ENCODE data around the gene DYSF.

The DYSF gene

DNA sequence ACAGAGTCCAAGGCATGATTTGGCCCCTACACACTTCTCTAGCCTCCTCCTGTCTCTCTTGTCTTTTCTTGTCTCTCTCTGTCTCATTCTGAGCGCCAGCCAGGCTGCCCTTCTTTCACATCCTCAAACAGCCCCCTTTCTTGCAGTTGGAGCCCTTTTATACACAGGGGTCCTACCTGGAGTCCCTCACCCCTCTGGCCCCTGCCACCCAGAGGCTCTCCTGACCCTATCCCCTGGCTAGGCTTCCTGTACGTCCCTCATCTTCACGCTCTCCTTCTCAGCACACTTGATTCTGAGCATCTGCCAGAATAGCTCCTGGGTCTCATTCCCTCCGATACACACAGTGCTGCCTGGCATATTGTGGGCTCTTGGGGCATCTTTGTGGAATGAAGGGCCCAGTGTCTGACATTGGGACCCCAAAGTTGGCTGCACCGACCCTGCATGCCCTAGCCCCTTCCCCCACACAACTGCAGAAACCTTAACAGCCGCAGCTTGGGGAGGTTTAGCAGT, 261.9 kb downstream of the DYSF start:
- TF ChIP-seq, protein P1, sequence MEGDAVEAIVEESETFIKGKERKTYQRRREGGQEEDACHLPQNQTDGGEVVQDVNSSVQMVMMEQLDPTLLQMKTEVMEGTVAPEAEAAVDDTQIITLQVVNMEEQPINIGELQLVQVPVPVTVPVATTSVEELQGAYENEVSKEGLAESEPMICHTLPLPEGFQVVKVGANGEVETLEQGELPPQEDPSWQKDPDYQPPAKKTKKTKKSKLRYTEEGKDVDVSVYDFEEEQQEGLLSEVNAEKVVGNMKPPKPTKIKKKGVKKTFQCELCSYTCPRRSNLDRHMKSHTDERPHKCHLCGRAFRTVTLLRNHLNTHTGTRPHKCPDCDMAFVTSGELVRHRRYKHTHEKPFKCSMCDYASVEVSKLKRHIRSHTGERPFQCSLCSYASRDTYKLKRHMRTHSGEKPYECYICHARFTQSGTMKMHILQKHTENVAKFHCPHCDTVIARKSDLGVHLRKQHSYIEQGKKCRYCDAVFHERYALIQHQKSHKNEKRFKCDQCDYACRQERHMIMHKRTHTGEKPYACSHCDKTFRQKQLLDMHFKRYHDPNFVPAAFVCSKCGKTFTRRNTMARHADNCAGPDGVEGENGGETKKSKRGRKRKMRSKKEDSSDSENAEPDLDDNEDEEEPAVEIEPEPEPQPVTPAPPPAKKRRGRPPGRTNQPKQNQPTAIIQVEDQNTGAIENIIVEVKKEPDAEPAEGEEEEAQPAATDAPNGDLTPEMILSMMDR (IDR thresholded peaks at IDR 0.05; ENCODE audit: low read length, missing control alignments) = no peak
- DNase-seq (ENCODE audit: low read depth) = no peak
- no peak overlapping the region for H3K4me3 ChIP-seq (replicated peaks; ENCODE audit: low read depth, low read length)

DNA sequence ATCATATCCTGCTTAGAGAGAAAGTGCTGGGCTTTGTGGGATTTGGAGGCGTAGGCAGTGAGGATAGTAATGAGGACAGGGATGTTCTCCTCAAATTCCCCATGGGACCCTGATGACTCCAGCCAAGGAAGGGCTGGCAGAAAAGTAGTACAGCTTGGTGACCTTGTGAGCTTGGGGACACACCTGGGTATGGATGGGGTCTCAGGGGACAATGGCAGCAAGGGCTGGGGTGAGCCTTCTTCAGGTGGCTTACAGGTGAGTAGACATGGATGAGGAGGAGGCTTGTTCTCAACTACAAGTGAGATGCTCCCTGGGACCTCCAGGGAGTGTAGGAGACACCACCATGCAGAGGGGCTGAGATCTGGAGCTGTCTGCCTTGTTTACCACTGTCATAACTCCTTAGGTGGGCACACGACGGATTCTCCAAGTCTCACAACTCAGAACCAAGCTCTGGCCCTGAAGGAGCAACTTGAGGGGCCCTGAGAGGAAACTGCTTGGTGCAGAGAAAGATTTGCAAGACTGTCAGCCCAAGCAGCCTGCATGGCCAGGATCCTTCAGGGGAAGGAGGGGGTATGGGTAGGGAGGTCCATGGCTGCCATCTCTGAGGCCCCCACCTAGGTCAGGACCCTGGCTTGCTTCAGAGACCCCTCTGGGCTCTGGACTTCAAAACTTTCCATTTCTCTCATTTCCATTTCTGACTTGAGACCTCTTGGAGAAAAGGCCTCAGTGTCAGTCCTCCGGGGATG, 262.8 kb downstream of the DYSF start:
- DNase-seq (ENCODE audit: low read depth) = no peak
- TF ChIP-seq, protein P1 (IDR thresholded peaks at IDR 0.05; ENCODE audit: low read length, missing control alignments) = no peak
- H3K4me3 ChIP-seq (replicated peaks; ENCODE audit: low read depth, low read length) = no peak overlapping the region

DNA sequence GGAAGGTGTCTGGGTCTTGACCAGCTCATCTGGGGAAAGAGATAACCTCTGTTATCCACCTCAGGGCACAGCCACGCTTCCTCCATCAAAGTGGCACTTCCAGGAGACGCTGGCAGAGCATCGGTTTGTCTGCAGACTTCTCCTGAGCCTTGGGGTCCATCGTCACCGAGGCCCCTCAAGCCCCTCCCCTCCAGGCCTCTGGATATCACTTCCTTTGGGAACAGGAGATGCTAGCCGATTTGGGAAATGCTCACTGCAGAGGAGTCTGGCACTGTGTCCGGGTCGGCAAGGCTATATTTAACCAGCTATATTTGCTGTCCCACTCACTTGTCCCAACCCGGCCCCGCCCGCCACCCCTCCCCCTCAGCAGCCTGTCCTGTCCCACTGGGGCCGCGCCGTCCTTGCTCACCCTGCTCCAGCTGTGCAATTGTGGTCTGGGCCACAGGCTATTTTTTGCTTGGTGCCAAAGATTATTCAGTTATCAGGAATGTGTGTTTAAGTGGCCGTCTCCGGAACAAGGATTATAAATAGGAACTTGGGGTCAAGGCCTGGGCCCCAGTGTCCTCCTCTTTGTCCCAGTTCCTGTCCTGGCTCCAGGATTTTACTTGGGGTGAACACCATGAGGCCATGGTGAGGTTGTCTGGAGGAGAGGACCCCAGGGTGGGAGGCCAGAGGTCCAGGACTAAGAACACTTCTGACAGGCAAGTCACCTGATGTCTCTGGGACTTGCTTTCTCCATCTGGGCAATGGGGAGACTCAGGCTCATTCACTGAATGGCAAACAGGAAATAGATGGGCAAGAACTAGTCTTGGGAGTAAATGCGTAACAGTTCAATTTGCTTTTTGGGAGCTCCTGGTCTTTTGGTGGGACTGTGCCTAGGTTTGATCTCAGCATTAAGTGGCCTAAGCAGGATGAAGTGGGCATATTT, 263.6 kb downstream of the DYSF start:
- H3K4me3 ChIP-seq (replicated peaks; ENCODE audit: low read depth, low read length) = no peak overlapping the region
- TF ChIP-seq, protein P1 (IDR thresholded peaks at IDR 0.05; ENCODE audit: low read length, missing control alignments) = no peak
- peak; percentile 63 for DNase-seq (ENCODE audit: low read depth)

DNA sequence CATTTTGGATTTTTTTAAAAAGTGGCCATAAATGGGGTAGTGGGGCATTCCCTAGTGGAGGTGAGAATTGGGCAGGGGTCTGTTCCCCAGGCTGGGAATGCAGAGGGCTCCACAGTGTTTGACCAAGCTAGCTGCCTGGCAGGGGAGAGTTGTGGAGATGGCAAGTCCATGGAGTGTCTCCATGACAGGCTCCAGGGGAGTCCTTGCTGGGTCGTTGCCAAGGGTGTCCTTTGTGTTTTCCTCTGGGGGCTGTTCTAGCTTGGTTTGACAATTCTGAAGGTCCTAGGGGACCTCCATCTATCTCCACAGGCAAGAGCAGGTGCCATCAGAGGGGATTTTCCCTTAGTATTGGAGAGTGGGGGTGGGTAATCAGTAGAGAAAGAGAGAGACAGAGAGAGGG, 265.3 kb downstream of the DYSF start:
- no peak for DNase-seq (ENCODE audit: low read depth)
- TF ChIP-seq, protein P1 (IDR thresholded peaks at IDR 0.05; ENCODE audit: low read length, missing control alignments) = no peak
- H3K4me3 ChIP-seq (replicated peaks; ENCODE audit: low read depth, low read length) = no peak overlapping the region

DNA sequence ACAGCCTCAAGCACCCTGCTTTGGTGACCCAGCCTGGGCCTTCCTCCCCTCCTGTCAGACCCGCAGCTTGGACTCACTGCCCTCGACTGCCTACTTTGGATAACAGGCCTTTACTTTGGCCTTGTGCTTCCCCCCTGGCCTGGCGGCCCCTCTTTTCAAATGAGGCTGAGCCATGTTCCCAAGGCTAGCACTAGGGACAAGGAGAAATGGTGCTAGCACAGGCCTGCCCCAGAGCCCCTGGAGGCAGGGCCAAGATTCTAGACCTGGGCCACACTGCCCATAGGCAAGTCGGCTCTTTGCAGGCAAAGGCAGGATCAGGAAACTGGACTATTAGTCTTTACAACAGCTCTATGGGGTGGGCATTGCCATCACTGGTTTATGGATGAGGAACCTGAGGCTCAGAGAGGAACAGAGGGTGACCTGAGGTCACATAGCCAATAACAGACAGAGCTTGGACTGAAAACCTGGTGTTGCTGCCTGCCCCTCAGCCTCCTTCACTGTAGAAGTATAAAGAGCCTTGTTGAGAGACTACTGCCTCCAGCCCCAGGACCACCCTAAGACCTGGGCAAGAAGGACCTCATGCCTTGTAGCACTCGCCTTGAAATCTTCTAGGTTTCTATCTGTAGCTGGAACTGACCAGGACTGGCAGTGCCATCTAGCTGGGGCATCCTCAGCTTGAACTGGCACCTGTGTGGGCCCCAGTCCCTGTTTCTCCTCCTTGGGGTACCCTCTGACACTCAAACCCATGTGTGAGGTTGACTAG, 266.3 kb downstream of the DYSF start:
- TF ChIP-seq, protein P1 (IDR thresholded peaks at IDR 0.05; ENCODE audit: low read length, missing control alignments) = no peak
- no peak for DNase-seq (ENCODE audit: low read depth)

DNA sequence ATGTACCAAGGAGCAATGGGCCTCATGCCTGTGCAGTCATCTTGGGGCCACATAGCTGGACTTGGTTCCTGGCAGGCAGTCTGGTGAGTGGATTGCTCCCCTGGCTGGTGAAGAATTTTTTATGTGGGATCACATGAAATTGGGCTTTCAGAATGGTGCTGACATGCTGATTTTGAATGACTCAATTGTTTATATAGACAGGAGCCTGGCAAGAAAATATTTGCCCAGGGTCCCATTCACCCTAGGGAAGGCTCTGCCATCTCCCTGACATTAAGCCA, 266.9 kb downstream of the DYSF start:
- no peak overlapping the region for H3K4me3 ChIP-seq (replicated peaks; ENCODE audit: low read depth, low read length)
- TF ChIP-seq, protein P1 (IDR thresholded peaks at IDR 0.05; ENCODE audit: low read length, missing control alignments) = no peak
- DNase-seq (ENCODE audit: low read depth) = no peak

More for the DNA sequence above, 266.3 kb downstream of the DYSF start:
- no peak overlapping the region for H3K4me3 ChIP-seq (replicated peaks; ENCODE audit: low read depth, low read length)
